KG1 (cell line): ENCODE results near the gene IL13.

Experiments
- DNase-seq: peaks from one replicate; lab custom pipeline; 2025; lab: John Stamatoyannopoulos, UW

Gene IL13

DNA sequence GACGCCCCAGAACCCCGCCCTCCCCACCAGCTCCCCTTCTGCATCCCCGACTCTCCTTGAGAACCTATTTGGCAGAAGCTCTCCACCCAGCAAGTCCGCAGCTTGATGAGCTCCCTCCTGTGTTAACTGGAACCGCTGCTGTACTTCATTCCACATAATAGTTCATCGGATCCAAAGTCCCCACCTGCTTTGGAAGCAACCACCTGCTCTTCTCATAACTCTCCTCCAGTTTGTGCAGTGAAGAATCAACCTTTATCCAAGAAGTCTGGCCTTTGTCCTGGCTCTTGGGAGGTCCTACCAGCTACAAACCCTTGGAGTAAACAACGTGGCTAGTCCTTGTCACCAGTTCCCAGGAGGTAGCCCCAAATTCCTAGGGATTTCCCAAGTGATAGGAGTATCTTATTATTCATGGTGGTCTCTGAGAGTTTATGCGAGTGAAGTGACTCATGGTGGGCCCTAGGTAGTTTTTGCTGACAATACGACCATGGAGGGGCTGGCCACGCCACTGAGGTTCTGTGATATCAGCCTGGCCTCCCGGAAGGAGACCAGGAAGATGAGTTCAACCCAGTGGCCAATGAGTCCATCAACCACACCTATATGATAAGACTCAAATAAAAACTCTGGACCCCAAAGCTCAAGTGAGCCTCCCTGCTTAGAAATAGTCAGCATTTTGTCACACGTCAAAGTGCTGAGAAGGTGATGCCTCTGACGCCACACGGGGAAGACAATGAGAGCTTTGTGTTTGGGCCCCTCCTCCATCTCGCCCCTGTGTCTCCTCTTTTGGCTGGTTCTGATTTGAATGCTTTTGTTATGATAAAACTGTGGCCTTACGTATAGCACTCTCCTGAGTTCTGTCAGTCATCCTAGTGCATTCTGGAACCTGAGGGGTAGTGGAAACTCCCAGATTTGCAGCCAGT, 12.3 kb downstream of the IL13 start:
- DNase-seq: no peak

GRCh38 chr5:132671000-132671399, 13.0 kb downstream of the IL13 start:
- DNase-seq: no peak

DNA sequence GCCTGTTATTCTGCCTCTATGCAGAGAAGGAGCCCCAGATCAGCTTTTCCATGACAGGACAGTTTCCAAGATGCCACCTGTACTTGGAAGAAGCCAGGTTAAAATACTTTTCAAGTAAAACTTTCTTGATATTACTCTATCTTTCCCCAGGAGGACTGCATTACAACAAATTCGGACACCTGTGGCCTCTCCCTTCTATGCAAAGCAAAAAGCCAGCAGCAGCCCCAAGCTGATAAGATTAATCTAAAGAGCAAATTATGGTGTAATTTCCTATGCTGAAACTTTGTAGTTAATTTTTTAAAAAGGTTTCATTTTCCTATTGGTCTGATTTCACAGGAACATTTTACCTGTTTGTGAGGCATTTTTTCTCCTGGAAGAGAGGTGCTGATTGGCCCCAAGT, 15.5 kb downstream of the IL13 start:
- no peak for DNase-seq

- DNase-seq: no peak
Measured at GRCh38 chr5:132673939-132674630, 16.1 kb downstream of the IL13 start, which contains the start of gene IL4. IL4 (plus strand) TSS chr5:132673989; CDS start chr5:132674051, 62 bp downstream.

DNA sequence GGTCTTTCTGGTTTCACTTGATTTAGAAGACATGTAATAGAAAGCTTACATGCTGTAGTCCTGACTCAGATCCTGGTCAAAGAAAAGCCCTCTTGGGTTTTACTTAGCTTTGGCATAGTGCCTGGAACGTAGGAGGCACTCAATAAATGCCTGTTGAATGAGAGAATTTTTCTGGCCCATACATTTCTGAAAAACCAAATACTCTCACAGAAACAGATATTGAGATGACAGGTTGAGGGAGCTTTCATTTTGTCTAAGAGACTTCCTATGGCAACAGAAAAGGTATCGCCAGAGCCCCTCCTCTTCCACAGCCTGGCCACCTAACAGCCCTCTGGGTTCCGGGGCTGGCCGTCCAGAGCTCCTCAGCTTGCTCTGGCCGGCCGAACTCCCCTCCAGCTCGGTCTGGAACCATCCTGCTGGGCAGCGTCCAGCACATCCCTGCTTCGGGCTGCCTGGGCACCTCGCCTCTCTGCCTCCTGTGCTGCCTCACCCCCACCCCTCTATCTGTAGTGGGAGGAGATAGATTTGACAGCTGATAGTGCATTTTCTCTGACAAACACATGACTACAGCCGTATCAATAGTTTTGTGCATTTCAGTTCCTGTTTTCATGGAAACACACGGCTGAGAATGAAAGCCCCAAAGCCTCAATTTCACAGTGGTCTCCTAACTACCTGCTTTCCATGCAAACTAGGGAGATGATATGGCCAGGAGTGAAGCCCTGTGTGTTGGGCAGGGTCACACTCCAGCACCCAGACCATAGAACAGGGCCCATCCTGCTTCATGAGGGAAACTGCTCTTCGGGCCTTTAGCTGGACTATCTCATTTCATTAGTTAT, 16.9 kb downstream of the IL13 start:
- no peak for DNase-seq

- DNase-seq: no peak
Measured at GRCh38 chr5:132675936-132676689, 18.1 kb downstream of the IL13 start.

DNA sequence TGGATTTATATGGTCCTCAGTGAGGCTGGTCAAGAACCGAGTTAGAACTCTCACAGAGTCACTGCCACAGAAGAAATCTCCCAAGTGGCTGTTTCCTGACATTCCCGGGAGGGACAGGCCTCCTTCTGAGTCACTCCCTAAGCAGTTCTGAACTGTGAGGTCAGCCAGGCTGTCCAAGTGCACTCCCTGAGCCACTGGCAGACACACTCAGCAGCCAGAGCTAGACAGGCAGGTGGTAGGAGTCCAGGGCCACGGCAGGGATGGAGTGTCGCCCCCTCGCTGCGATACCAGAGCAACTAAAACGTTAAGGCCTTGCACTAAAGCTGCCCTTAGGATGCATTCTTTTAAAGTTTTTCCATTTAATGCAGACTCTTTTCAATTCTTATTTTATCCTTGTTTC, 19.2 kb downstream of the IL13 start:
- no peak for DNase-seq

- no peak for DNase-seq
Measured at GRCh38 chr5:132677682-132678400, 19.9 kb downstream of the IL13 start.

DNA sequence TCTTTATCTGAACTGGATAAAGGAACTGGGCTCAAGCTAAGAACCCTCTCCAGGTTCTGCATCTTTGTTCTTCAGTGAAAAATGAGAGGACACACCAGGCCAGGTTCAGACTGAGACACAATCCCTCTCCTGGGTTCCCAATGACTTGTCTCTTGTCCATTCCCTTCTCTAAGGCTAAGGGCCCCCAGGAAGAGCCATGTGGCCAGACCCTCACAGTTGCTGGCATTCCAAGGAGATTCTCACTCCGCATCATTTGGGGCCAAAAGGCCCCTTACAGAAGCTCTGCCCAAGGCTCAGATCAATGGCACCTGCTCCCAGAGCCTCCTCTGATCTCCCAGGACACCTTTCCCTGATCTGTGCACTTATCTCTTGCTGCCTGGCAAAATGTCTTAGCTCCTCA, 20.8 kb downstream of the IL13 start:
- DNase-seq: no peak

GRCh38 chr5:132679166-132679565, 21.2 kb downstream of the IL13 start:
- no peak for DNase-seq

GRCh38 chr5:132679717-132680380, 21.9 kb downstream of the IL13 start:
- no peak for DNase-seq

GRCh38 chr5:132680780-132681475, 23.0 kb downstream of the IL13 start:
- DNase-seq: no peak

GRCh38 chr5:132681476-132681831, 23.5 kb downstream of the IL13 start:
- DNase-seq: no peak

GRCh38 chr5:132681983-132682382, 24.0 kb downstream of the IL13 start:
- no peak for DNase-seq

DNA sequence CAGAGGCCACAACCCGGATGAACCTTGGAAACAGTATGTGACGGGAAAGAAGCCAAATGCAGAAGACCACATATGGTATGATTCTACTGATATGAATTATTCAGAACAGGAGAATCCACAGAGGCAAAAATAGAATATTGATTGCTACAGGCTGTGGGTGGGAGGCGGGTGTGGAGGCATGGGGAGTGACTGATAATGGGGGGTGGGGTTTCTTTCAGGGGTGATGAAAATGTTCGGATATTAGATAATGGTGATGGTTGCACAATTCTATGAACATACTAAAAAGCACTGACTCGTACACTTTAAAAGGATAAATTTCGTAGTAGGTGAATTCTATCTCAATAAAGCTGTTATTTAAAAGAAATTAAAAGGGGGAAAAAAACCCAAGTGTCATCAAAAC, 26.5 kb downstream of the IL13 start:
- no peak for DNase-seq

GRCh38 chr5:132684922-132685720, 27.1 kb downstream of the IL13 start:
- DNase-seq: no peak

GRCh38 chr5:132686193-132686592, 28.2 kb downstream of the IL13 start:
- no peak for DNase-seq

GRCh38 chr5:132687995-132688394, 30.0 kb downstream of the IL13 start:
- no peak for DNase-seq
